ENCODE measurements around the gene MST1. TPM values are rescaled to one million over a fixed set of nuclear protein-coding genes. Genes with fewer than 3 reads are reported as not detected.

Gene MST1
- total and polyA plus RNA-seq, 9 of the 15 experiments (the other 6 are each of a cell fraction or from before 2014, with no cell fraction given) = 0.08 to 1.8 (median 0.40) TPM

GRCh38 chr3:49689046-49689907, at the start of gene MST1, which contains the start of gene RNF123 (continued):
- TF ChIP-seq ZBTB40 (IDR thresholded peaks at IDR 0.05) = peak; percentile 86
- TF ChIP-seq ZBTB40 (CRISPR knock-in tag; IDR thresholded peaks at IDR 0.05) = no peak
- TF ChIP-seq BCLAF1 (IDR thresholded peaks at IDR 0.05; ENCODE audit: borderline replicate concordance in 1 of 2, control insufficient read depth in 1 of 2, low read depth in 2 of 2, low read length in 1 of 2) = no peak
- no peak for TF ChIP-seq FOSL1 (tag; conservative IDR thresholded peaks at IDR 0.05)
- TF ChIP-seq U2AF1 (optimal IDR thresholded peaks at IDR 0.05; ENCODE audit: low read depth, low read length) = no peak
- TF ChIP-seq HNRNPK (IDR thresholded peaks at IDR 0.05; ENCODE audit: low read depth, low read length, poor library complexity, severe bottlenecking) = no peak
- no peak for TF ChIP-seq RBM15 (IDR thresholded peaks at IDR 0.05; ENCODE audit: insufficient read depth, low read length)
- no peak for TF ChIP-seq CHAMP1 (IDR thresholded peaks at IDR 0.05)
